ENCODE measurements around the gene BRPF1.

The BRPF1 gene

DNA sequence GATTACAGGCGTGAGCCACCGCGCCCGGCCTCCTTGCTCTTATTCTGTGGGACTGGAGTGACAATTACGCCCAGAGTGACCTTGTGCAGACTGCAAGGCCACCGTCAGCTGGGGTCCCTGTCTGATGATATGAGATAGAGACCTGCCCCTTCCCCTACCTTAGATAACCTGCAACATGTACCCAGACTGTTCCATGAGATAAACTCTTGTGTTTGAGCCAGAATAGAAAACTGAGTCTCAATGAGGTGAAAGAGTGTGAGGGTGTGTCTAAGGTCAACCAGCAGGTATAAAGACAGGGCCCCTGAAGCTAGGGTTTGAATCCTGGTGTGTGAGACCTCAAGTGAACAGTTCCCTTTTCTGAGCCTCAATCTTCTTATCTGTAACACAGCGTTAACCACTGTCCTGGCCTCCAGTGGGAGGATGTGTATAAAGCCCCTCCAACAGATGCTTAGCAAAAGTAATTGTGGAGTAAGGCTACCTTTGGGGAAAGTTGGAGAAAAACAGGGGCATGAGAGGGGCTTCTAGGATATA lies 54.7 kb downstream of the BRPF1 start:
- DNase-seq (ENCODE audit: insufficient read length, low spot score) (no peak), FAIRE-seq (no peak)
- TF ChIP-seq, protein P1, sequence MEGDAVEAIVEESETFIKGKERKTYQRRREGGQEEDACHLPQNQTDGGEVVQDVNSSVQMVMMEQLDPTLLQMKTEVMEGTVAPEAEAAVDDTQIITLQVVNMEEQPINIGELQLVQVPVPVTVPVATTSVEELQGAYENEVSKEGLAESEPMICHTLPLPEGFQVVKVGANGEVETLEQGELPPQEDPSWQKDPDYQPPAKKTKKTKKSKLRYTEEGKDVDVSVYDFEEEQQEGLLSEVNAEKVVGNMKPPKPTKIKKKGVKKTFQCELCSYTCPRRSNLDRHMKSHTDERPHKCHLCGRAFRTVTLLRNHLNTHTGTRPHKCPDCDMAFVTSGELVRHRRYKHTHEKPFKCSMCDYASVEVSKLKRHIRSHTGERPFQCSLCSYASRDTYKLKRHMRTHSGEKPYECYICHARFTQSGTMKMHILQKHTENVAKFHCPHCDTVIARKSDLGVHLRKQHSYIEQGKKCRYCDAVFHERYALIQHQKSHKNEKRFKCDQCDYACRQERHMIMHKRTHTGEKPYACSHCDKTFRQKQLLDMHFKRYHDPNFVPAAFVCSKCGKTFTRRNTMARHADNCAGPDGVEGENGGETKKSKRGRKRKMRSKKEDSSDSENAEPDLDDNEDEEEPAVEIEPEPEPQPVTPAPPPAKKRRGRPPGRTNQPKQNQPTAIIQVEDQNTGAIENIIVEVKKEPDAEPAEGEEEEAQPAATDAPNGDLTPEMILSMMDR (IDR thresholded peaks at IDR 0.05; ENCODE audit: insufficient read depth, missing control alignments), result no peak

DNA sequence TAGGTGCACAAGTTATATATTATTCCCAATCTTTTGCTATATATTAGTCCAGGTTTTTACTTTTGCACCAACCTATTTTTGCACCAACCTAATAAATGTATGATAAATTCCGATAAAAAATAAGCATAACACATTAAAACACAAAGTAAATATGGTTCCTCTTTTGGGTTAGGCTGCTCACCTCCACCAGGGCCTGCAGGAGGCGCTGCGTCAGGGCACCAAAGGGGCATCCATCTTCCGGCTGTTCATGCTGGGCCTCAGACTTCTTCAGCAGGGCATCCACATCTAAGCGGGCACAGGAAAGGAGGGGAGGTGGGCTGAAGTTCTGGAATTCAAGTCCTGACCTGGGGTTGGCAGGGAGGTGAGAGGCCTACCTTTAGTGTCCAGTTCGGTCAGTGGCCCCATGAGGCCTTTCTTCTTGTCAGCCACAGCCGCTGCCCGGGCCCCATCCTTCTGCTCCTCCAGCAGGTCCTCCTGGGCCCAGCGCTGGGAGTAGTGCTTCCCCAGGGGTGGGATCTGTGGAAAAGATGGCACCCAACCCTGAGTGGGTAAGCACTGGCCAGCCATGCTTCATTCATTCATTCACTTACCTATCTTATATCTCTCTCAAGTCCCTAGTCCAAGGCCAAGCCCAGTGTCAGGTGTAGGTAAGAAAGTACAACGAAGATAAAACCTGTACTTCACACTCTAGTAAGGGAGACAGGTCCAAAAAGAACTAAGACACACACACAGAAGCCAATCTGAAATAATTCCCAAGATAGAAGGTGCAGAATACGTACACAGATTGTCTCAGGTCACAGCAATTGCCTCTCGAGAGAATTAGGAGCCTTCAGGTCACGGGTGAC lies 55.5 kb downstream of the BRPF1 start:
- TF ChIP-seq, protein P1 (IDR thresholded peaks at IDR 0.05; ENCODE audit: insufficient read depth, missing control alignments), result peak; percentile 37
- no peak for FAIRE-seq
- no peak for DNase-seq (ENCODE audit: insufficient read length, low spot score)

GRCh38 chr3:9787714-9788113 lies 56.2 kb downstream of the BRPF1 start:
- FAIRE-seq (no peak), DNase-seq (ENCODE audit: insufficient read length, low spot score) (no peak)
- TF ChIP-seq, protein P1 (IDR thresholded peaks at IDR 0.05; ENCODE audit: insufficient read depth, missing control alignments), result no peak

- DNase-seq (ENCODE audit: insufficient read length, low spot score) (no peak), FAIRE-seq (no peak)
- TF ChIP-seq, protein P1 (IDR thresholded peaks at IDR 0.05; ENCODE audit: insufficient read depth, missing control alignments), result no peak
These were observed 59.6 kb downstream of the BRPF1 start for GRCh38 chr3:9791127-9791526.

GRCh38 chr3:9791790-9792404 lies 60.4 kb downstream of the BRPF1 start:
- DNase-seq (ENCODE audit: insufficient read length, low spot score) (no peak), FAIRE-seq (no peak)
- TF ChIP-seq, protein P1 (IDR thresholded peaks at IDR 0.05; ENCODE audit: insufficient read depth, missing control alignments), result no peak

DNA sequence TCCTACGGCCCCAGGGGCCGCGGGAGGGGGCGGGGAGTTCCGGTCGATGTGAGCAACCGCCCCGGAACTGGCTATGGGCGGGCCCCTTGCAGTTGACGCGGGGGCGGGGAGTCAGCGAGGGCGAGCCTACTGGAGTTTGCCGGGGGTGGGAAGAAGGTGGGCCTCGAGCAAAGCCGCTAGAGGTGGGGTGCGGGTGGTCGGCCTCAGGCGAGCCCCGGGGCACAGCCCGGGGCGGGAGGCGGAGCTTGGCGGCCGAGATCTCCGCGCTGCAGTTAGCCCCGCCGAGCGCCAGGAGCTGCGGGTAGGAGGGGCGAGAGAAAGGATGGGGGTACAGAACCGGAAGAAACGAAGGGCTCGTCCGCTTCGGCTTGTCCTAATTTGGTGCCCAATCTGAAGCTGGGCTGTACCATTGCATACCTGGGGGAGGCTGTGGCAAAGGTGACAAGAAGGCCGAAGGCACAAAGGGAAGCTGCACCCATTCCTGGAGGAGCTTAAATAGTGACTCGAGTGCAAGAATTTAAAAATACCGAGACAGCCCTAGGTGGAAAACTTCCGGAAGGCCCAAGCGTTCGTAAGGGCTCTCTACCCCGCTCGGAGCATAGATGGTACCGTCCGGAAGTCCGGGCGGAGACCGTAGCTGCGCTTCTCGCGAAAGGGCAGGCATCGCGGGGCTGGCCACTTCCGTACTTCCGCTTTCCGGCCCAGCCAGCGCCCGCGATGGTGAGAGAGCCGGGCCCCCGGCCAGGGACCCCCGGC lies 61.0 kb downstream of the BRPF1 start, which contains the start of the genes ARPC4 and TADA3:
Gene ARPC4 (plus strand): TSS at position 678 of the 756 bp plus-strand sequence. CDS start 40 bp downstream, at position 718.
Gene TADA3 (minus strand): TSS at position 69 of the 756 bp plus-strand sequence. CDS start 1,007 bp downstream, outside the sequence.
- DNase-seq (ENCODE audit: insufficient read length, low spot score), result peak; percentile 93
- TF ChIP-seq, protein P1 (IDR thresholded peaks at IDR 0.05; ENCODE audit: insufficient read depth, missing control alignments), result no peak
- FAIRE-seq, result no peak

Measured in D721Med (cell line).